ENCODE measurements around the gene KNDC1.

GRCh38 chr10:133253361-133253955 lies 93.4 kb downstream of the KNDC1 start:
- TF ChIP-seq GATA1 (IDR thresholded peaks at IDR 0.05; ENCODE audit: low read depth, low read length), result no peak
- no peak for TF ChIP-seq POLR2A (IDR thresholded peaks at IDR 0.05; ENCODE audit: low read length)

Data from erythroblast (primary cell).